Neural cell (in vitro differentiated cells): ENCODE results near the gene SLCO4A1.

ENCODE experiments used
- REST ChIP-seq: IDR thresholded peaks from 2 replicates; pipeline ENCODE4 v1.6.1; 2012; ENCODE audit warnings: borderline replicate concordance
- TAF1 ChIP-seq: IDR thresholded peaks from 2 replicates; pipeline ENCODE4 v1.6.1; 2012; ENCODE audit warnings: low read depth

- no peak for TF ChIP-seq REST
- TF ChIP-seq TAF1, result no peak
Measured at GRCh38 chr20:62703853-62704228, 61.5 kb downstream of the SLCO4A1 start.
